HEK293 (cell line): ENCODE results near the gene CXCR4.

Source experiments
- CTCF ChIA-PET: fragments of 350-600 bp; formaldehyde crosslinking; extraction: SDS; loops from one replicate; lab custom pipeline; 2021; ENCODE audit warnings: antibody characterized with exemption; lab: Yijun Ruan, JAX
- POLR2A ChIA-PET: fragments of 300-600 bp; formaldehyde crosslinking; extraction: SDS; loops from one replicate; lab custom pipeline; 2020; ENCODE audit warnings: antibody characterized with exemption, inconsistent platforms; lab: Yijun Ruan, JAX
- H3K27ac ChIP-seq: fragments of 200-500 bp; sonication (Bioruptor generic); 2 replicates; pipeline ENCODE4 v1.5.1; 2014; ENCODE audit warnings: low read depth, low read length, control low read depth, inconsistent platforms; ENCODE audit errors: extremely low read depth
- H3K36me3 ChIP-seq, 2 experiments: fragments of 200-500 bp in 1 of 2; sonication (Bioruptor generic) in 1 of 2; 1 replicate in 1 of 2; 2 replicates in 1 of 2; pipeline ENCODE4 v1.5.1; 2014 to 2017; ENCODE audit warnings: inconsistent platforms in 2 of 2, low read length in 2 of 2; ENCODE audit not compliant: control insufficient read depth in 2 of 2, insufficient read depth in 1 of 2
- H3K4me1 ChIP-seq: fragments of 200-500 bp; sonication (Bioruptor generic); 2 replicates; pipeline ENCODE4 v1.5.1; 2014; ENCODE audit warnings: mild to moderate bottlenecking, low read length, inconsistent platforms; ENCODE audit not compliant: control insufficient read depth, insufficient read depth
- H3K4me3 ChIP-seq: 2 replicates; pipeline ENCODE4 v1.5.1; 2011; ENCODE audit warnings: low read depth, mild to moderate bottlenecking, control low read depth, low read length, moderate library complexity
- H3K9me3 ChIP-seq: fragments of 200-500 bp; sonication (Bioruptor generic); 2 replicates; pipeline ENCODE4 v1.5.1; 2014; ENCODE audit warnings: low read depth, low read length, inconsistent platforms; ENCODE audit not compliant: control insufficient read depth, insufficient read depth
- BCL11B ChIP-seq: fragments of 450-650 bp; formaldehyde crosslinking; IDR thresholded peaks from 2 replicates; pipeline ENCODE4 v1.5.1; 2016; ENCODE audit warnings: low read depth, missing biosample characterization, missing genetic modification characterization
- GLIS1 ChIP-seq: fragments of 450-650 bp; formaldehyde crosslinking; IDR thresholded peaks from 2 replicates; pipeline ENCODE4 v1.5.1; 2016; ENCODE audit warnings: missing biosample characterization, missing genetic modification characterization
- KLF10 ChIP-seq: fragments of 450-650 bp; IDR thresholded peaks from 2 replicates; pipeline ENCODE4 v1.5.1; 2018; ENCODE audit warnings: missing biosample characterization, mild to moderate bottlenecking, missing genetic modification characterization
- SCRT2 ChIP-seq: fragments of 450-650 bp; formaldehyde crosslinking; IDR thresholded peaks from 2 replicates; pipeline ENCODE4 v1.5.1; 2016; ENCODE audit warnings: missing biosample characterization, missing genetic modification characterization
- TCF7L2 ChIP-seq: IDR thresholded peaks from 2 replicates; pipeline ENCODE4 v1.6.1; 2011; ENCODE audit warnings: low read depth, mild to moderate bottlenecking, inconsistent platforms, low read length, moderate library complexity, borderline replicate concordance
- ZNF248 ChIP-seq: fragments of 450-650 bp; formaldehyde crosslinking; IDR thresholded peaks from 2 replicates; pipeline ENCODE4 v1.5.1; 2017; ENCODE audit warnings: missing biosample characterization, missing genetic modification characterization
- ZNF596 ChIP-seq: fragments of 450-650 bp; IDR thresholded peaks from 2 replicates; pipeline ENCODE4 v1.5.0; 2018; ENCODE audit warnings: missing biosample characterization, mild to moderate bottlenecking, missing genetic modification characterization, moderate library complexity
- ZNF664 ChIP-seq: fragments of 450-650 bp; formaldehyde crosslinking; IDR thresholded peaks from 2 replicates; pipeline ENCODE4 v1.5.1; 2016; ENCODE audit warnings: missing biosample characterization, missing genetic modification characterization
- ZNF670 ChIP-seq: fragments of 450-650 bp; formaldehyde crosslinking; IDR thresholded peaks from 2 replicates; pipeline ENCODE4 v1.5.1; 2016; ENCODE audit warnings: missing biosample characterization, missing genetic modification characterization, low read depth
- ZNF777 ChIP-seq: fragments of 450-650 bp; formaldehyde crosslinking; IDR thresholded peaks from 2 replicates; pipeline ENCODE4 v1.5.1; 2017; ENCODE audit warnings: missing biosample characterization, missing genetic modification characterization, borderline replicate concordance
- ZNF843 ChIP-seq: fragments of 450-650 bp; formaldehyde crosslinking; IDR thresholded peaks from 2 replicates; pipeline ENCODE4 v1.5.1; 2016; ENCODE audit warnings: missing biosample characterization, missing genetic modification characterization
- TF ChIP-seq, protein P1 (sequence below): fragments of 450-650 bp; formaldehyde crosslinking; conservative IDR thresholded peaks from 2 replicates; pipeline ENCODE4 v1.5.1; 2016; ENCODE audit warnings: low read depth, missing biosample characterization, missing genetic modification characterization
- TF ChIP-seq, protein P2 (sequence below): fragments of 450-650 bp; IDR thresholded peaks from 2 replicates; pipeline ENCODE4 v1.5.1; 2018; ENCODE audit warnings: missing biosample characterization, missing genetic modification characterization
- TF ChIP-seq, protein P3 (sequence below): fragments of 450-650 bp; formaldehyde crosslinking; IDR thresholded peaks from 2 replicates; pipeline ENCODE4 v1.5.1; 2016; ENCODE audit warnings: missing biosample characterization, missing genetic modification characterization
- TF ChIP-seq, protein P4 (sequence below): fragments of 450-650 bp; formaldehyde crosslinking; IDR thresholded peaks from 2 replicates; pipeline ENCODE4 v1.5.1; 2016; ENCODE audit warnings: missing biosample characterization, missing genetic modification characterization
- TF ChIP-seq, protein P5 (sequence below): fragments of 450-650 bp; IDR thresholded peaks from 2 replicates; pipeline ENCODE4 v1.5.1; 2018; ENCODE audit warnings: missing biosample characterization, mild to moderate bottlenecking, missing genetic modification characterization

Gene CXCR4

GRCh38 chr2:136136931-136137330 is 19.0 kb upstream of the CXCR4 start:
- TF ChIP-seq, protein P1, sequence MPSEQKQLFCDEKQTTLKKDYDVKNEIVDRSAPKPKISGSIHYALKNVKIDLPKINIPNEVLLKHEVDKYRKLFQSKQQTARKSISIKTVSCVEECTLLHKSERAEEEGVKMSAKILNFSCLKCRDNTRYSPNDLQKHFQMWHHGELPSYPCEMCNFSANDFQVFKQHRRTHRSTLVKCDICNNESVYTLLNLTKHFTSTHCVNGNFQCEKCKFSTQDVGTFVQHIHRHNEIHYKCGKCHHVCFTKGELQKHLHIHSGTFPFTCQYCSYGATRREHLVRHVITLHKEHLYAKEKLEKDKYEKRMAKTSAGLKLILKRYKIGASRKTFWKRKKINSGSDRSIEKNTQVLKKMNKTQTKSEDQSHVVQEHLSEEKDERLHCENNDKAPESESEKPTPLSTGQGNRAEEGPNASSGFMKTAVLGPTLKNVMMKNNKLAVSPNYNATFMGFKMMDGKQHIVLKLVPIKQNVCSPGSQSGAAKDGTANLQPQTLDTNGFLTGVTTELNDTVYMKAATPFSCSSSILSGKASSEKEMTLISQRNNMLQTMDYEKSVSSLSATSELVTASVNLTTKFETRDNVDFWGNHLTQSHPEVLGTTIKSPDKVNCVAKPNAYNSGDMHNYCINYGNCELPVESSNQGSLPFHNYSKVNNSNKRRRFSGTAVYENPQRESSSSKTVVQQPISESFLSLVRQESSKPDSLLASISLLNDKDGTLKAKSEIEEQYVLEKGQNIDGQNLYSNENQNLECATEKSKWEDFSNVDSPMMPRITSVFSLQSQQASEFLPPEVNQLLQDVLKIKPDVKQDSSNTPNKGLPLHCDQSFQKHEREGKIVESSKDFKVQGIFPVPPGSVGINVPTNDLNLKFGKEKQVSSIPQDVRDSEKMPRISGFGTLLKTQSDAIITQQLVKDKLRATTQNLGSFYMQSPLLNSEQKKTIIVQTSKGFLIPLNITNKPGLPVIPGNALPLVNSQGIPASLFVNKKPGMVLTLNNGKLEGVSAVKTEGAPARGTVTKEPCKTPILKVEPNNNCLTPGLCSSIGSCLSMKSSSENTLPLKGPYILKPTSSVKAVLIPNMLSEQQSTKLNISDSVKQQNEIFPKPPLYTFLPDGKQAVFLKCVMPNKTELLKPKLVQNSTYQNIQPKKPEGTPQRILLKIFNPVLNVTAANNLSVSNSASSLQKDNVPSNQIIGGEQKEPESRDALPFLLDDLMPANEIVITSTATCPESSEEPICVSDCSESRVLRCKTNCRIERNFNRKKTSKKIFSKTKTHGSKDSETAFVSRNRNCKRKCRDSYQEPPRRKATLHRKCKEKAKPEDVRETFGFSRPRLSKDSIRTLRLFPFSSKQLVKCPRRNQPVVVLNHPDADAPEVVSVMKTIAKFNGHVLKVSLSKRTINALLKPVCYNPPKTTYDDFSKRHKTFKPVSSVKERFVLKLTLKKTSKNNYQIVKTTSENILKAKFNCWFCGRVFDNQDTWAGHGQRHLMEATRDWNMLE (tag by site-specific recombination) = no peak
- TF ChIP-seq GLIS1 = peak; percentile 81
- TF ChIP-seq, protein P2, sequence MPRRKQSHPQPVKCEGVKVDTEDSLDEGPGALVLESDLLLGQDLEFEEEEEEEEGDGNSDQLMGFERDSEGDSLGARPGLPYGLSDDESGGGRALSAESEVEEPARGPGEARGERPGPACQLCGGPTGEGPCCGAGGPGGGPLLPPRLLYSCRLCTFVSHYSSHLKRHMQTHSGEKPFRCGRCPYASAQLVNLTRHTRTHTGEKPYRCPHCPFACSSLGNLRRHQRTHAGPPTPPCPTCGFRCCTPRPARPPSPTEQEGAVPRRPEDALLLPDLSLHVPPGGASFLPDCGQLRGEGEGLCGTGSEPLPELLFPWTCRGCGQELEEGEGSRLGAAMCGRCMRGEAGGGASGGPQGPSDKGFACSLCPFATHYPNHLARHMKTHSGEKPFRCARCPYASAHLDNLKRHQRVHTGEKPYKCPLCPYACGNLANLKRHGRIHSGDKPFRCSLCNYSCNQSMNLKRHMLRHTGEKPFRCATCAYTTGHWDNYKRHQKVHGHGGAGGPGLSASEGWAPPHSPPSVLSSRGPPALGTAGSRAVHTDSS = no peak
- no peak for TF ChIP-seq ZNF664
- ChIA-PET CTCF (no interaction called here), POLR2A (no interaction called here)
- no peaks in the 10 kb centered on the region for H3K36me3 ChIP-seq
- peaks cover 20% of the 10 kb centered on the region for H3K4me1 ChIP-seq
- peak overlapping the region; percentile 34; the same call in 1 of the 2 replicates for H3K27ac ChIP-seq
- H3K9me3 ChIP-seq = no peaks in the 10 kb centered on the region
- H3K4me3 ChIP-seq = no peak overlapping the region

GRCh38 chr2:136135921-136136906 is 18.3 kb upstream of the CXCR4 start:
- ChIA-PET POLR2A (no interaction called here), CTCF (interaction anchor here (0.6 kb wide), 1 partner anchor 18 kb away, joined by 3 read pairs; no protein-coding TSS in a partner anchor)
- no peak overlapping the region for H3K4me3 ChIP-seq
- TF ChIP-seq, protein P3, sequence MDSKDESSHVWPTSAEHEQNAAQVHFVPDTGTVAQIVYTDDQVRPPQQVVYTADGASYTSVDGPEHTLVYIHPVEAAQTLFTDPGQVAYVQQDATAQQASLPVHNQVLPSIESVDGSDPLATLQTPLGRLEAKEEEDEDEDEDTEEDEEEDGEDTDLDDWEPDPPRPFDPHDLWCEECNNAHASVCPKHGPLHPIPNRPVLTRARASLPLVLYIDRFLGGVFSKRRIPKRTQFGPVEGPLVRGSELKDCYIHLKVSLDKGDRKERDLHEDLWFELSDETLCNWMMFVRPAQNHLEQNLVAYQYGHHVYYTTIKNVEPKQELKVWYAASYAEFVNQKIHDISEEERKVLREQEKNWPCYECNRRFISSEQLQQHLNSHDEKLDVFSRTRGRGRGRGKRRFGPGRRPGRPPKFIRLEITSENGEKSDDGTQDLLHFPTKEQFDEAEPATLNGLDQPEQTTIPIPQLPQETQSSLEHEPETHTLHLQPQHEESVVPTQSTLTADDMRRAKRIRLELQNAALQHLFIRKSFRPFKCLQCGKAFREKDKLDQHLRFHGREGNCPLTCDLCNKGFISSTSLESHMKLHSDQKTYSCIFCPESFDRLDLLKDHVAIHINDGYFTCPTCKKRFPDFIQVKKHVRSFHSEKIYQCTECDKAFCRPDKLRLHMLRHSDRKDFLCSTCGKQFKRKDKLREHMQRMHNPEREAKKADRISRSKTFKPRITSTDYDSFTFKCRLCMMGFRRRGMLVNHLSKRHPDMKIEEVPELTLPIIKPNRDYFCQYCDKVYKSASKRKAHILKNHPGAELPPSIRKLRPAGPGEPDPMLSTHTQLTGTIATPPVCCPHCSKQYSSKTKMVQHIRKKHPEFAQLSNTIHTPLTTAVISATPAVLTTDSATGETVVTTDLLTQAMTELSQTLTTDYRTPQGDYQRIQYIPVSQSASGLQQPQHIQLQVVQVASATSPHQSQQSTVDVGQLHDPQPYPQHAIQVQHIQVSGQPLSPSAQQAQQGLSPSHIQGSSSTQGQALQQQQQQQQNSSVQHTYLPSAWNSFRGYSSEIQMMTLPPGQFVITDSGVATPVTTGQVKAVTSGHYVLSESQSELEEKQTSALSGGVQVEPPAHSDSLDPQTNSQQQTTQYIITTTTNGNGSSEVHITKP (tag by site-specific recombination) = 0 out of 2 replicates have a peak, but pooled peaks have one; percentile 20
- no peak for TF ChIP-seq ZNF777 (tag by site-specific recombination)
- no peak for TF ChIP-seq ZNF670
- TF ChIP-seq BCL11B = no peak
- TF ChIP-seq SCRT2 = 0 out of 2 replicates have a peak, but pooled peaks have one; percentile 10
- no peak for TF ChIP-seq ZNF248 (tag by site-specific recombination)
- TF ChIP-seq, protein P4, sequence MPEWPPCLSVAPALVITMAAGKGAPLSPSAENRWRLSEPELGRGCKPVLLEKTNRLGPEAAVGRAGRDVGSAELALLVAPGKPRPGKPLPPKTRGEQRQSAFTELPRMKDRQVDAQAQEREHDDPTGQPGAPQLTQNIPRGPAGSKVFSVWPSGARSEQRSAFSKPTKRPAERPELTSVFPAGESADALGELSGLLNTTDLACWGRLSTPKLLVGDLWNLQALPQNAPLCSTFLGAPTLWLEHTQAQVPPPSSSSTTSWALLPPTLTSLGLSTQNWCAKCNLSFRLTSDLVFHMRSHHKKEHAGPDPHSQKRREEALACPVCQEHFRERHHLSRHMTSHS = no peak
- TF ChIP-seq KLF10 = no peak
- TF ChIP-seq ZNF843 = no peak
- no peak for TF ChIP-seq TCF7L2
- TF ChIP-seq, protein P5, sequence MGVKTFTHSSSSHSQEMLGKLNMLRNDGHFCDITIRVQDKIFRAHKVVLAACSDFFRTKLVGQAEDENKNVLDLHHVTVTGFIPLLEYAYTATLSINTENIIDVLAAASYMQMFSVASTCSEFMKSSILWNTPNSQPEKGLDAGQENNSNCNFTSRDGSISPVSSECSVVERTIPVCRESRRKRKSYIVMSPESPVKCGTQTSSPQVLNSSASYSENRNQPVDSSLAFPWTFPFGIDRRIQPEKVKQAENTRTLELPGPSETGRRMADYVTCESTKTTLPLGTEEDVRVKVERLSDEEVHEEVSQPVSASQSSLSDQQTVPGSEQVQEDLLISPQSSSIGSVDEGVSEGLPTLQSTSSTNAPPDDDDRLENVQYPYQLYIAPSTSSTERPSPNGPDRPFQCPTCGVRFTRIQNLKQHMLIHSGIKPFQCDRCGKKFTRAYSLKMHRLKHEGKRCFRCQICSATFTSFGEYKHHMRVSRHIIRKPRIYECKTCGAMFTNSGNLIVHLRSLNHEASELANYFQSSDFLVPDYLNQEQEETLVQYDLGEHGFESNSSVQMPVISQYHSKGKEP = 0 out of 2 replicates have a peak, but pooled peaks have one; percentile 12
- no peak for TF ChIP-seq ZNF596 (tag by site-specific recombination)
- peaks cover 16% of the 10 kb centered on the region for H3K4me1 ChIP-seq
- H3K27ac ChIP-seq = peak overlapping the region; percentile 34; the same call in 1 of the 2 replicates
- no peaks in the 10 kb centered on the region for H3K9me3 ChIP-seq
- no peaks in the 10 kb centered on the region for H3K36me3 ChIP-seq
